HCT116 (cell line): ENCODE results near the gene HDAC7.
"Not testable (repeated sequence)": the region's sequence is repeated elsewhere in the genome, so short reads cannot be mapped to it uniquely, and the experiment has no call there.

Experiments used
- CTCF ChIP-seq, 3 experiments: fragments of 200-600 bp in 1 of 3; sonication (generic) in 1 of 3; IDR thresholded peaks in 2 of 3; conservative IDR thresholded peaks in 1 of 3; 2 replicates each; pipeline ENCODE4 v1.5.1; 2012 to 2017; ENCODE audit warnings: low read depth in 2 of 3, low read length in 2 of 3, antibody characterized with exemption in 1 of 3, borderline replicate concordance in 1 of 3, control low read depth in 1 of 3, mild to moderate bottlenecking in 1 of 3, mixed read lengths in 1 of 3, mixed run types in 1 of 3, moderate library complexity in 1 of 3; ENCODE audit not compliant: insufficient read depth in 1 of 3
- EGR1 ChIP-seq: IDR thresholded peaks from 2 replicates; pipeline ENCODE4 v1.6.1; 2012; ENCODE audit warnings: low read depth
- EZH2phosphoT487 ChIP-seq: fragments of 200-600 bp; IDR thresholded peaks from 2 replicates; pipeline ENCODE4 v1.6.1; 2018; ENCODE audit warnings: antibody characterized with exemption, borderline replicate concordance
- JUND ChIP-seq: IDR thresholded peaks from 2 replicates; pipeline ENCODE4 v1.6.1; 2012
- POLR2A ChIP-seq: IDR thresholded peaks from 2 replicates; pipeline ENCODE4 v1.7.0; 2011; ENCODE audit warnings: borderline replicate concordance; ENCODE audit not compliant: insufficient read depth, insufficient read length; ENCODE audit errors: extremely low read depth
- POLR2AphosphoS5 ChIP-seq: IDR thresholded peaks from 2 replicates; pipeline ENCODE4 v1.6.1; 2011; ENCODE audit warnings: mild to moderate bottlenecking, low read depth, low read length, moderate library complexity
- RAD21 ChIP-seq: IDR thresholded peaks from 2 replicates; pipeline ENCODE4 v1.6.1; 2012; ENCODE audit warnings: low read depth, mild to moderate bottlenecking
- SP1 ChIP-seq: IDR thresholded peaks from 2 replicates; pipeline ENCODE4 v1.6.1; 2012; ENCODE audit warnings: low read depth
- YY1 ChIP-seq: IDR thresholded peaks from 2 replicates; pipeline ENCODE4 v1.6.1; 2011; ENCODE audit warnings: low read length, low read depth, moderate library complexity, mild to moderate bottlenecking; ENCODE audit not compliant: insufficient replicate concordance; ENCODE audit errors: extremely low read depth
- ZFX ChIP-seq: fragments of 450-650 bp; IDR thresholded peaks from 2 replicates; pipeline ENCODE4 v1.6.1; 2017
- TF ChIP-seq, protein P1 (sequence below): IDR thresholded peaks from 2 replicates; pipeline ENCODE4 v1.6.1; 2012

DNA sequence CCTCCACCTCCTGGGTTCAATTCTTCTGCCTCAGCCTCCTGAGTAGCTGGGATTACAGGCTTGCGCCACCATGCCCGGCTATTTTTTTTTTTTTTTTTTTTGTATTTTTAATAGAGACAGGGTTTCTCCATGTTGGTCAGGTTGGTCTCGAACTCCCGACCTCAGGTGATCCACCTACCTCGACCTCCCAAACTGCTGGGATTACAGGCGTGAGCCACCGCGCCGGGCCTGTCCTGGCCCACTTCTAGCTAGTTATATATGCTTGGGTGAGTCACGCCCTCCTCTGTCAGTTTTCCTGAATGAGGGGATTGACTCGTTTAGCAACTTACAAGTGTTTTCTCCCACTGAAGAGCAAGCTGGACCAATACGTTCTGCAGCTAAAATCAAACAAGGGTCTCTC, 22.8 kb upstream of the HDAC7 start:
- TF ChIP-seq SP1; ZFX; POLR2A; YY1; CTCF (IDR thresholded peaks at IDR 0.05 in 2 of 3, conservative IDR thresholded peaks at IDR 0.05 in 1 of 3; ENCODE audit: borderline replicate concordance in 1 of 3, insufficient read depth in 1 of 3, low read depth in 2 of 3, low read length in 2 of 3); RAD21; EZH2phosphoT487; POLR2AphosphoS5; EGR1; JUND: not testable (repeated sequence)
- TF ChIP-seq, protein P1, sequence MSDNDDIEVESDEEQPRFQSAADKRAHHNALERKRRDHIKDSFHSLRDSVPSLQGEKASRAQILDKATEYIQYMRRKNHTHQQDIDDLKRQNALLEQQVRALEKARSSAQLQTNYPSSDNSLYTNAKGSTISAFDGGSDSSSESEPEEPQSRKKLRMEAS, result not testable (repeated sequence)
